Left lobe of liver (tissue), 2 donors: ENCODE data around the gene SDHD. TPM values are rescaled to one million over a fixed set of nuclear protein-coding genes. Genes with fewer than 3 reads are reported as not detected.

ENCODE experiments used
- ATAC-seq: fragments of 200-7000 bp; cut with Tn5 transposase; one replicate; pipeline ENCODE4 v1.9.1; 2020; ENCODE audit warnings: mild to moderate bottlenecking, moderate library complexity
- DNase-seq: peaks from one replicate; pipeline ENCODE4 v3.0.0-alpha.2; 2020; ENCODE audit warnings: low spot score
- total RNA-seq: library from RNA; stranded (reverse); gene quantifications from one replicate; pipeline ENCODE4 v1.2.1, GENCODE V29; 2021
- donor health status: DM: no; HTN: no; CAD: no; lungs with moderate emphysema.
- donor health status: DM: no; HTN: yes; CAD: no.

SDHD gene
- total RNA-seq, 1 donor from 2014 or later, result 168 TPM

DNA sequence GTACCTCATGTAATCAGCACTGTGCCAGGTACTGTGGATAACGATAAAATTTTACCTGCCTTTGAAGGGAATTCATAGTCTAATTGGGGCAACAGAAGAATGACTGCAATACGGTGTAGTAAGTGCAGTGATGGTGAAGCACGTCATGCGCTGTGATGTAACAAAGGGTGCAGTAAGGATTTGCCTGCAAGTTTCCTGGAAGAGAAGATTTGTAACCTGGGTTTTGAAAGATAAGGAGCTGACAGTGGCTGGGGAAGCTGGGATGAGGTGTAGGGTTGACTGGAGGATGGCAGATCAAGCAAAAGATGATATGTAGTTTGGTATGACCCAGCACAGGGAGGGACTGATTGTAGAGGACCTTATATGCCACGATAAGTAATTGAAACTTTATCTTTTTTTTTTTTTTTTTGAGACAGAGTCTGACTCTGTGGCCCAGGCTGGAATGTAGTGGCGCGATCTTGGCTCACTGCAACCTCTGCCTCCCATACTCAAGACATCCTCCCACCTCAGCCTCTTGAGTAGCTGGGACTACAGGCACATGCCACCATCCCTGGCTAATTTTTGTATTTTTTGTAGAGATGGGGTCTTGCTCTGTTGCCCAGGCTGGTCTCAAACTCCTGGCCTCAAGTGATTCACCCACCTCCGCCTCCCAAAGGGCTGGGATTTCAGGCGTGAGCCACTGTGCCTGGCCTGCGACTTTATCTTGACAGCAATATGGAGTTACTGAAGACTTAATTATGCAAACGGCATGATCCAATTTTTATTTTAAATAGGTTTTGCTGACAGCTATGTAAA, 11.3 kb downstream of the SDHD start:
- no peak for DNase-seq
- ATAC-seq, result no peak

- ATAC-seq (peak; percentile 93), DNase-seq (peak; percentile 53)
Measured at GRCh38 chr11:112100462-112100861, 13.8 kb downstream of the SDHD start.

DNA sequence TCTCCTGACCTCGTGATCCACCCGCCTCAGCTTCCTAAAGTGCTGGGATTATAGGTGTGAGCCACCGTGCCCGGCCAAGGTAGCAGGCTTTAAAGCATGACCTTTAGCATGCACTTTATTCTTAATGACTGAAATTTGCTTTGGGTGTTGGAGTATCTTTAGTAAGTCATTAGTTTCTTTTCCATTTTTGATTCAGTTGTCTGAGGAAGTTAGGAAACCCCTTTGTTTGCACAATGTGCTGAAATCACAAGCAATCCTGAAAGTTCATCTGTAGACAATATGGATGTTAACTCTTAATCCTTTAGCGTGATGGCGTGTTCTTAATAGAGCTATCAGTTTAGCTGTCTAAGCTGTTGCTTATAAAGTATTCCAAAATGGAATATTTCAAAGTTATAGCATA, 16.8 kb downstream of the SDHD start:
- ATAC-seq (no peak), DNase-seq (no peak)

- DNase-seq (no peak), ATAC-seq (no peak)
Measured at GRCh38 chr11:112106070-112106469, 19.4 kb downstream of the SDHD start.

DNA sequence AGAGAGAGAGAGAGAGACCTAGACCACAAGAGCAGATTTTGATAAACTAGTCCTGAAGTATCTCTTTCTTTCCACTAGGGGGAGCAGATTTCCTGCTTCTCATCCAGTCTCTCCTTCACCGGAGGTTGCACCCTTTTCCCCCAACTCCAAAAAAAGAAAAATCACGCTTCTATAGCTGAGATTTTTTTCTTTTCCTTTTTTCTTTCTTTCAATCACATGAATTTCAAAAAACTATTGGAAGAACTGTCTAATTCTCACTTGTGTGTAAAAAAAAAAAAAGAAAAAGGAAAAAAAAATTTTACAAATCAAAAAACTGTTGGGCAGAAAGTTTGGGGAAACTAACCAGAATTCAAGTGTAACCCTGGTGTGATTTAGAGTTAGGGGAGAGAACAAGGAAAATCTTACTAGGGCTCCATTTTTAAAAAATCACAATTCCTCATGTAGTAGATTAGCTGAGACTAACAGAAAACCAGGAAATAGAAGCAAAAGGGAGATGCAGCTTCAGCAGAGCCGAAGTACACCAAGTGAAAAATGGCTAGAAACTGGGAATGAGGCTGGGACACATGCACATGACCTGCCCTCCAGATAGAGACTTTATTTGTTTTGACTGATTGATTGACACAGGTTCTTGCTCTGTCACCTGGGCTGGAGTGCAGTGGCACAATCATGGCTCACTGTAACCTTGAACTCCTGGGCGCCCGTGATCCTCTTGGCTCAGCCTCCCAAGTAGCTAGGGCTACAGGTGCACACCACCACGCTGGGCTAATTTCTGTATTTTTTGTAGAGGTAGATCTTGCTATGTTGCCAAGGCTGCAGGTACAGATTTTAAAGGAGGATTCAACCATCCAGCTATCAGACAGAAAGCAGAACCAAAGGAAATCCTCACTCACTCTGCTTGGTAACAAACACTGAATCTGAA, 27.1 kb downstream of the SDHD start:
- DNase-seq (no peak), ATAC-seq (peak; percentile 97)

DNA sequence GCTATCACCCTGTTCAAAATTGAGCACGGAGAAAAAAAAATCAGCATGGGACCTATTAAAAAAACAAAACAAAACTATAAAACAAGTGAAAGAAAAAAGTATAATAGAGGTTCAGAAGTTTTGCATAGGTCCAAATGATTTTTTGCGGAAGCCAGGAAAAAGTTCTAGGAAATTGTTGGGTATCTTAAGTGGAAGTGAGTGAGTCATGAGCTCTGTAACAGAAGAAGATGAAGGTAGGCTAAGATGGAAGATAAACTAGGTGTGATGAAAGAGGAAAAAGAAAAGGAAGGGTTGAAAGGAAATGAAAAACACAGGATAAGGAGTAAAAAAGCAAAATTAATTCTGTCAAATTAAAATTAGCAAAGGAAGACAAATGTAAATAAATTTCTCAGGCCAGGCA, 27.8 kb downstream of the SDHD start:
- ATAC-seq (no peak), DNase-seq (no peak)

GRCh38 chr11:112115386-112115785, 28.7 kb downstream of the SDHD start:
- no peak for DNase-seq
- no peak for ATAC-seq

DNA sequence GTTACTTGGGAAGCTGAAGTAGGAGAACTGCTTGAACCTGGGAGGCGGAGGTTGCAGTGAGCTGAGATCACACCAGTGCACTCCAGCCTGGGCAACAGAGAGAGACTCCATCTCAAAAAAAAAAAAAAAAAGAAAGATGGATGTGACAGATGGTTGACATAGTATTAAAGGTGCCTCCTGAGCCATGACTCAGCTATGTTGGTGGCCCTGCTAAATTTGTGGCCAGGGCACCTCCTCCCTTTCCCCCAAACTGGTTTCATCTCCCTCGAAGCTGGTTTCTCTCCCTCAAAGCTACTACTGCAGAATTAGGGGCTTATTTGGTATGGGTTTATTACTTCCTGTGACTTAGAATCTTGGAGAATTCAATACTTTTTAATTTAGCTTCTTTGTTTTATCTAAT, 31.5 kb downstream of the SDHD start:
- ATAC-seq (no peak), DNase-seq (no peak)

- DNase-seq (no peak), ATAC-seq (no peak)
Measured at GRCh38 chr11:112121981-112122615, 35.4 kb downstream of the SDHD start.

GRCh38 chr11:112123129-112123528, 36.5 kb downstream of the SDHD start:
- DNase-seq, result no peak
- no peak for ATAC-seq

- ATAC-seq, result no peak
- no peak for DNase-seq
Measured at GRCh38 chr11:112127056-112127455, 40.4 kb downstream of the SDHD start.

GRCh38 chr11:112128483-112129121, 41.9 kb downstream of the SDHD start:
- DNase-seq (no peak), ATAC-seq (peak; percentile 58)

DNA sequence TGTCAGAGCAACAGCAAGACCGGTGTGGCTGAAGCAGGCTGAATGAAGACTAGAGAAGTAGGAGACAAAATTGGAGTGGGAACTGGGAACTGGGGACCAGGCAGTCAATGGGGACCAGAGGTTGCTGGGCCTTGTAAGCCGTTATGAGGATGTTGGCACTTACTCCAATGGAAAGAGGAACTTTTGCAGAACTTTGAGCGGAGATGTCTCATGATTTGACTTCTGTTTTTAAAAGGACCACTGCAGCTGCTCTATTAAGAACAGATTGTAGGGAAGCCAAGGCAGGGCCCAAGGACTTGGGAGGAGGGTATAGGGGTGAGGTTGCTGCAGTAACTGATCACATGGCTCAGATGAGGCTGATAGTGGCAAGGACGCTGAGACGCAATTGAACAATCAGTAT, 43.0 kb downstream of the SDHD start:
- peak; percentile 51 for ATAC-seq
- no peak for DNase-seq

- no peak for ATAC-seq
- DNase-seq, result no peak
Measured at GRCh38 chr11:112132737-112133136, 46.1 kb downstream of the SDHD start.

GRCh38 chr11:112134473-112134872, 47.8 kb downstream of the SDHD start:
- DNase-seq (no peak), ATAC-seq (no peak)

GRCh38 chr11:112143597-112143996, 56.9 kb downstream of the SDHD start:
- DNase-seq, result no peak
- no peak for ATAC-seq

Other genes starting within 250 kb of the SDHD start
- 15.0 TPM for gene ALG9, start 215.3 kb upstream of the SDHD start, total RNA-seq
- 0.70 TPM for gene FDXACB1, start 207.7 kb upstream of the SDHD start, total RNA-seq
- 12.5 TPM for gene CFAP68, start 207.3 kb upstream of the SDHD start, total RNA-seq
- gene CRYAB, start 175.1 kb upstream of the SDHD start, total RNA-seq, result 4.8 TPM
- gene HSPB2, start 174.1 kb upstream of the SDHD start, total RNA-seq, result 0.13 TPM
- gene C11orf52, start 168.0 kb upstream of the SDHD start, total RNA-seq, result 11.8 TPM
- gene DIXDC1, start 149.5 kb upstream of the SDHD start, total RNA-seq, result 7.2 TPM
- 9.3 TPM for gene DLAT, start 61.5 kb upstream of the SDHD start, total RNA-seq
- gene PIH1D2, start 12.9 kb upstream of the SDHD start, total RNA-seq, result 0.91 TPM
- gene NKAPD1, start 12.6 kb upstream of the SDHD start, total RNA-seq, result 5.6 TPM
- gene TIMM8B, start 117 bp upstream of the SDHD start, total RNA-seq, result 34.5 TPM
- 1.9 TPM for gene IL18, start 77.2 kb downstream of the SDHD start, total RNA-seq
- gene TEX12, start 80.5 kb downstream of the SDHD start, total RNA-seq, result not detected
- gene BCO2, start 88.6 kb downstream of the SDHD start, total RNA-seq, result 96.6 TPM
- gene PTS, start 139.6 kb downstream of the SDHD start, total RNA-seq, result 41.1 TPM
- gene PLET1, start 174.0 kb downstream of the SDHD start, total RNA-seq, result not detected